ENCODE measurements around the gene RABAC1. TPM values are rescaled to one million over a fixed set of nuclear protein-coding genes. Genes with fewer than 3 reads are reported as not detected.

Gene RABAC1
- total and polyA plus RNA-seq, 2 of the 8 experiments (the other 6 are each of a cell fraction or from before 2014, with no cell fraction given) = 124 to 439 TPM

- TF ChIP-seq RBBP5 (IDR thresholded peaks at IDR 0.05; ENCODE audit: borderline replicate concordance, low read depth, low read length) (no peak; the same call in 1 of the 2 replicates), ASH2L (IDR thresholded peaks at IDR 0.05; ENCODE audit: low read length) (peak; percentile 54), HDAC2 (IDR thresholded peaks at IDR 0.05; ENCODE audit: borderline replicate concordance in 1 of 2, low read depth in 2 of 2, low read length in 2 of 2) (no peak), CTCF (IDR thresholded peaks at IDR 0.05; ENCODE audit: control extremely low read depth in 1 of 3, insufficient read depth in 1 of 3, low read depth in 1 of 3, low read length in 3 of 3) (no peak), ATF3 (IDR thresholded peaks at IDR 0.05; ENCODE audit: insufficient read depth, low read depth, low read length) (no peak)
Observed at GRCh38 chr19:41993612-41994483, 34.7 kb upstream of the RABAC1 start, which contains the start of gene ATP1A3 (continued).

Data from H1 (cell line).